ENCODE results near the gene EZH1.

DNA sequence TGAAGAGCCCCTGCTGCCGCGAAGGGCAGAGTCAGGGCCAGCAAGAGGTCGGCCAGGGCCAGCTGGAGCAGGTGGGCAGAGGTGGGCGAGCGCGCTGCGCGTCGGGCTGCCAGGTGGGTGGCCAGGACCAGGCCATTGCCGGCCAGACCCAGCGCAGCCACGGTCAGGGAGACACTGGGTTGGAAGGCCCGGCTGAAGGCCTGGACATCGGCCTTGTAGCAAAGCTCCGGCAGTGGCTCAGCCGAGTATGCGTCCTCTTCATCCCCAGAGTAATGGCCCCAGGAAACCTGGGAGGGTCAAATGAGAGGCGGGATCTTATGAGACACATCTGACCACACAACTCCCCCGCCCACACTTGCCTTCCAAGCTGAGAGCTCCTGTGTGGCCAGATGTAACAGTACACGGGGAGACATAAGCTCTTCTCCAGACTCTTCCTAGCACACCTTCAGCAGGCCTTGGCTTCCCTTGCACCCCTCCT, 64.5 kb downstream of the EZH1 start:
- TF ChIP-seq ZNF274 (IDR thresholded peaks at IDR 0.05; ENCODE audit: low read depth, low read length): no peak
- no peak for TF ChIP-seq YY1 (IDR thresholded peaks at IDR 0.05; ENCODE audit: insufficient read depth, insufficient read length)
- no peak for TF ChIP-seq SUZ12 (IDR thresholded peaks at IDR 0.05; ENCODE audit: extremely low read depth, insufficient read depth, insufficient read length)
